B cell (primary cell): ENCODE data around the gene ROR2.

Source experiments
- CTCF ChIP-seq: fragments of 200-600 bp; IDR thresholded peaks from one replicate; pipeline ENCODE4 v1.8.0; 2022; ENCODE audit warnings: antibody characterized with exemption, mild to moderate bottlenecking
- EZH2 ChIP-seq: IDR thresholded peaks from 2 replicates; pipeline ENCODE4 v1.6.1; 2012; ENCODE audit warnings: borderline replicate concordance, low read depth, mild to moderate bottlenecking, moderate library complexity, low read length; ENCODE audit not compliant: insufficient read depth, poor library complexity, severe bottlenecking

- TF ChIP-seq CTCF, result no peak
- no peak for TF ChIP-seq EZH2
Observed at GRCh38 chr9:91541734-91542133, 408.3 kb downstream of the ROR2 start.
